ENCODE data around the gene SPRED2. TPM values are rescaled to one million over a fixed set of nuclear protein-coding genes. Genes with fewer than 3 reads are reported as not detected.

Gene SPRED2
- total and polyA plus RNA-seq, 2 of the 8 experiments (the other 6 are each of a cell fraction or from before 2014, with no cell fraction given) = 15.3 to 22.5 TPM

GRCh38 chr2:65378290-65378689 lies 54.1 kb downstream of the SPRED2 start (continued):
- TF ChIP-seq SP1 (IDR thresholded peaks at IDR 0.05; ENCODE audit: low read depth, low read length) = no peak
- TF ChIP-seq BCL11A (IDR thresholded peaks at IDR 0.05; ENCODE audit: low read depth in 2 of 2, low read length in 2 of 2) = no peak

All from H1 (cell line).